GM19452 (cell line): ENCODE results near the gene CBX7.

ENCODE experiments used
- ATAC-seq: cut with Tn5 transposase; IDR thresholded peaks from one replicate; pipeline ENCODE4 v1.9.1; 2021; ENCODE audit not compliant: unreplicated experiment

CBX7 gene

GRCh38 chr22:39094717-39095389 is 57.6 kb downstream of the CBX7 start:
- no peak for ATAC-seq

- ATAC-seq = no peak
These were observed 60.2 kb downstream of the CBX7 start for GRCh38 chr22:39092111-39092862.

- ATAC-seq = no peak
These were observed 61.1 kb downstream of the CBX7 start for GRCh38 chr22:39091126-39092081.

- ATAC-seq = no peak
These were observed 61.9 kb downstream of the CBX7 start for GRCh38 chr22:39090426-39091064.

- no peak for ATAC-seq
These were observed 62.6 kb downstream of the CBX7 start for GRCh38 chr22:39089928-39090327.

GRCh38 chr22:39088685-39089032 is 63.8 kb downstream of the CBX7 start:
- no peak for ATAC-seq

- no peak for ATAC-seq
These were observed 64.4 kb downstream of the CBX7 start for GRCh38 chr22:39087881-39088684.

GRCh38 chr22:39087098-39087497 is 65.4 kb downstream of the CBX7 start:
- no peak for ATAC-seq

GRCh38 chr22:39084666-39085065 is 67.8 kb downstream of the CBX7 start:
- ATAC-seq = no peak

GRCh38 chr22:39083212-39084165 is 69.0 kb downstream of the CBX7 start:
- ATAC-seq = no peak

- no peak for ATAC-seq
These were observed 70.9 kb downstream of the CBX7 start for GRCh38 chr22:39081598-39081997.

GRCh38 chr22:39081016-39081415 is 71.5 kb downstream of the CBX7 start:
- no peak for ATAC-seq
